ENCODE measurements around the gene EML3. TPM values are rescaled to one million over a fixed set of nuclear protein-coding genes. Genes with fewer than 3 reads are reported as not detected.
A peak's percentile ranks its signal among the peaks of the same experiment; 100 is the strongest.

The EML3 gene
- total and polyA plus RNA-seq, 2 of the 13 experiments (the other 11 are each of a cell fraction or from before 2014, with no cell fraction given), result 10.6 to 12.3 TPM

- TF ChIP-seq PRDM10 (CRISPR knock-in tag; IDR thresholded peaks at IDR 0.05; ENCODE audit: low read depth), result no peak
- TF ChIP-seq ATAD3A (CRISPR knock-in tag; IDR thresholded peaks at IDR 0.05), result no peak
- no peak for TF ChIP-seq CEBPG (CRISPR knock-in tag; IDR thresholded peaks at IDR 0.05)
- no peak for TF ChIP-seq BCL3 (CRISPR knock-in tag; IDR thresholded peaks at IDR 0.05)
- 0 out of 2 replicates have a peak, but pooled peaks have one; percentile 24 for TF ChIP-seq ZNF746 (CRISPR knock-in tag; IDR thresholded peaks at IDR 0.05)
- no peak for TF ChIP-seq GZF1 (CRISPR knock-in tag; IDR thresholded peaks at IDR 0.05)
- 0 out of 2 replicates have a peak, but pooled peaks have one; percentile 29 for TF ChIP-seq ZMYM2 (CRISPR knock-in tag; IDR thresholded peaks at IDR 0.05)
- TF ChIP-seq ZNF850 (CRISPR knock-in tag; conservative IDR thresholded peaks at IDR 0.05), result no peak
- TF ChIP-seq DMTF1 (CRISPR knock-in tag; IDR thresholded peaks at IDR 0.05), result no peak
- TF ChIP-seq ZNF841 (CRISPR knock-in tag; IDR thresholded peaks at IDR 0.05; ENCODE audit: borderline replicate concordance), result no peak
- peak; percentile 59; the same call in 1 of the 2 replicates for TF ChIP-seq SIN3A (IDR thresholded peaks at IDR 0.05; ENCODE audit: borderline replicate concordance, low read depth, low read length)
- TF ChIP-seq ZNF12 (CRISPR knock-in tag; IDR thresholded peaks at IDR 0.05), result no peak
- TF ChIP-seq CEBPB (IDR thresholded peaks at IDR 0.05; ENCODE audit: borderline replicate concordance, low read depth, low read length), result no peak
- TF ChIP-seq ZC3H13 (CRISPR knock-in tag; IDR thresholded peaks at IDR 0.05), result no peak
- TF ChIP-seq RBFOX2 (IDR thresholded peaks at IDR 0.05; ENCODE audit: low read depth, low read length), result peak; percentile 75
- TF ChIP-seq ZBTB3 (CRISPR knock-in tag; IDR thresholded peaks at IDR 0.05; ENCODE audit: borderline replicate concordance, low read depth), result no peak
- no peak; the same call in 1 of the 2 replicates for TF ChIP-seq HOMEZ (CRISPR knock-in tag; IDR thresholded peaks at IDR 0.05; ENCODE audit: low read depth)
These were observed 38.8 kb downstream of the EML3 start, which contains the start of gene EEF1G (continued) for GRCh38 chr11:62573592-62574362.

Measured in HepG2 (cell line).